Sciatic nerve (tissue), 2 donors: ENCODE measurements around the gene MRC1. TPM values are rescaled to one million over a fixed set of nuclear protein-coding genes. Genes with fewer than 3 reads are reported as not detected.
"Not testable (repeated sequence)": the region's sequence is repeated elsewhere in the genome, so short reads cannot be mapped to it uniquely, and the experiment has no call there.

Experiments used
- ATAC-seq: fragments of 200-7000 bp; cut with Tn5 transposase; one replicate; pipeline ENCODE4 v1.9.1; 2020; ENCODE audit warnings: mild to moderate bottlenecking, moderate library complexity
- DNase-seq: peaks from one replicate; pipeline ENCODE4 v3.0.0-alpha.2; 2020; ENCODE audit warnings: low spot score
- intact Hi-C: fragments of 100-400 bp; cut with DNase I; formaldehyde crosslinking; loops from one replicate; pipeline ENCODE4 v1.14.2; 2022
- microRNA-seq: library from miRNA; unstranded; fragments of <30 nt; microRNA quantifications from one replicate; pipeline ENCODE4 v1.2.0, GENCODE V29; 2020
- total RNA-seq: library from RNA; stranded (reverse); fragmentation: NEBNext Ultra II Directional; extraction: Animal tissue kit (Norgen Biotek cat#: 25700); gene quantifications from one replicate; pipeline ENCODE4 v1.2.1, GENCODE V29; 2021
- donor health status: DM: no; HTN: no; CAD: no.
- donor health status: DM: no; HTN: no; CAD: no.

MRC1 gene
- total RNA-seq, 1 donor from 2014 or later, result 35.8 TPM

DNA sequence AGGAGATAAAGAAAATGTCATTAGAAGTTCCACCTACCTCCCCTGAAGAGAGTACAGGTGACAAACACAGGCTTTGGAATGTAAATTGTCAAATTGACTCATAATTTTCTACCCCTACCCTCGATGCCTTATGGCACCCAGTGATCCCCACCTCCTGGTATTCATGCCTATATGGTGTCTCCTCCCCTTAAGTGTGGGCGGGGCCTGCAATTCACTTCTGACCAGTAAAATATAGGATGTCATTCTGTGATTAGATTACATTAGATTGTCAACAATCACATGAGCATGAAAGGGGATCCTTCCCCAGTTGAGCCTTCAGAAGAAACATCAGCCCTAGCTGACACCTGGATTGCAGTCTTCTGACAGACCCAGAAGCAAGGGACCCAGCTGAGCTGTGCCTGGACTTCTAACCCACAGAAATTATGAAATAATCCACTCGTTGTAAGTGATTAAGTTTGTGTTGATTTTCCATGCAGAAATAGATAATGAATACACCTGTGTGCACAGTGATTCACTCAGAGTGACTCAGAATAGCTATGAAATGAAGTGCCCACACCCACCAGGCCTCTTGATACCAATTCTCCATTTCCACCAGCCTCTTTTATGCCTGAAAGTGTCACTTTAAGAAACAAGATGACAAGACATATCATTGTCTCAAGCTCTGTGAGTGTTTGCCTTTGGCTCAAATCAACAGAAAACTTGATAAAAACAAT, 134.0 kb downstream of the MRC1 start:
- intact Hi-C loops, result no loop called here
- ATAC-seq (no peak), DNase-seq (no peak)

DNA sequence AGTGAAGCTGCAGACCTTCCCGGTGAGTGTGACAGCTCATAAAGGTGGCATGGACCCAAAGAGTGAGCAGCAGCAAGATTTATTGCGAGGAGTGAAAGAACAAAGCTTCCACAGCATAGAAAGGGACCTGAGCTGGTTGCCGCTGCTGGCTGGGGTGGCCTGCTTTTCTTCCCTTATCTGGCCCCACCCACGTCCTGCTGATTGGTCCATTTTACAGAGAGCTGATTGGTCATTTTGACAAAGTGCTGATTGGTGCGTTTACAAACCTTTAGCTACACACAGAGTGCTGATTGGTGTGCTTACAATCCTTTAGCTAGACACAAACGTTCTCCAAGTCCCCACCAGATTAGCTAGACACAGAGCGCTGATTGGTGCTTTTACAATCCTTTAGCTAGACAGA, 141.1 kb downstream of the MRC1 start:
- DNase-seq, ATAC-seq, intact Hi-C loops: not testable (repeated sequence)

DNA sequence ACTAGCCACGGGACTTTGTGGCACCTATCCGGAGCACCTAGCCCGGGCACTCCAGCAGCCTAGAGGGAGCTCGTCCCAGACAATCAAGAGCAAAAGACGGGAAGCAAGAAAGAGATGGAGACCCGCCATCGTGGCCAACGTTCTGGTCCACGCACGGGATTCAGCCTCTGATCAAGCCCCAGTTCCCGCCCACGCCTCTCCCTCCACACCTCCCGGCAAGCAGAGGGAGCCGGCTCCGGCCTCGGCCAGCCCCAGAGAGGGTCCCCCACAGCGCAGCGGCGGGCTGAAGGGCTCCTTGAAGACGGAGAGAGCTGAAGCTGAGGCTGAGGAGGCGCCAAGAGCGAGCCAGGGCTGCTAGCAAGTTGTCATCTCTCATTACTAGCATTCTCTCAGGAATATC, 141.6 kb downstream of the MRC1 start:
- ATAC-seq (no peak), DNase-seq (no peak)
- intact Hi-C loops, result no loop called here

DNA sequence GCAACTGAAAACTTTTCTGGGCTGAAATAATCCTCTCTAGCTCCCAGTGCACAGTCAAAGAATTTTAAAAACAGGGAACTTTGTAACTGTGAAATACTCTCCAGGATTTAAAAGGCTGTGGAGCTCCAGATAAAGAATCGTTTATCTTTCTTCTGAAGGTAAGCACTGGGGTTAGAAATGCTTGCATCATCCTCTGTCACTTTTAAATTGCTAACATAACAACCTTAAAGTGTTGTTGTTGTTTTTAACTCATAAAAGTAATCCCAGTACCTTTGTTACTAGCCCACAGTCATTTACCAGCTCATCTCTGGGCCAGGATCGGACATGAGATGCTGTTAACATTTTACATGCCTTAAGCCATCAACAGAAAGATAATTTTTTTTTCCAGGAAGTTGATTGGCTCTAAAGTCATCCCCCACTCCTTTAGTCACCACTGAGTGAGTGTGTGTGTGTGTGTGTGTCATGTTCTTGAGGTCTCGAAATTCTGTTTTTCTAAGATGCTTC, 142.8 kb downstream of the MRC1 start, which contains the start of gene SLC39A12:
Gene SLC39A12 (plus strand): TSS at position 51 of the 504 bp plus-strand sequence. CDS start 1,359 bp downstream, outside the sequence.
- intact Hi-C loops, result no loop called here
- ATAC-seq (no peak), DNase-seq (no peak)

DNA sequence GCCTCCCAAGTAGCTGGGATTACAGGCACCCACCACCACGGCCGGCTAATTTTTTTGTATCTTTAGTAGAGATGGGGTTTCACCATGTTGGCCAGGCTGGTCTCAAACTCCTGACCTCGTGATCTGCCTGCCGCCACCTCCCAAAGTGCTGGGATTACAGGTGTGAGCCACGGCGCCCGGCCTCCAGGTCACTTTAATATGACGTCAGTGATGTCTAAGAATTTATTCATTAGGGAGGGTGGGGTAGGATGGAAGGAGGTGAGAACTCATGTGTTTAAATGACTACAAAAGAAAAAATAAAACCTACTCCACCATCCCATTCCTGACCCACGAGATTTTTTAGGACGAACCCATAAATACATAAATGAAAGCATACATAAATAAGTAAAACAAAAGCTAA, 145.2 kb downstream of the MRC1 start:
- DNase-seq, ATAC-seq, intact Hi-C loops: not testable (repeated sequence)

DNA sequence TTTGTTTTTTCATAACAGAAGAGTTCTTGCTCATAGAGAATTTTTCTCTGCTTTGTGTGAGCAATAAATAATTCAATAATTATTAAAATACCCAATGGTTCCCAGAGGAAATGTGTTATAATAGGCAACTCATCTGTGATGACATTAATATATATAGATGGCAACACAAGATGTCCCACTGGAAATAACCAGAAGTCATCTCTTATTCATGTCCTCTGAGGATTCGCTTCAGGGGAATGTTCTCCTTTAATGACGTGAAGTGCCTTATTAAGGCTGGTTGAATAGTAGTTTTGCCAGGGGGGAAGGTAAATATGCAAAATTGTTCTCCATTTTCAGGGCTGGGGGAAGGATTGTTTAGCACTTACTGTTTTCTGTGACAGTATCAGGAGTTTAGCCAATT, 145.7 kb downstream of the MRC1 start:
- ATAC-seq (no peak), DNase-seq (no peak)
- intact Hi-C loops, result no loop called here

DNA sequence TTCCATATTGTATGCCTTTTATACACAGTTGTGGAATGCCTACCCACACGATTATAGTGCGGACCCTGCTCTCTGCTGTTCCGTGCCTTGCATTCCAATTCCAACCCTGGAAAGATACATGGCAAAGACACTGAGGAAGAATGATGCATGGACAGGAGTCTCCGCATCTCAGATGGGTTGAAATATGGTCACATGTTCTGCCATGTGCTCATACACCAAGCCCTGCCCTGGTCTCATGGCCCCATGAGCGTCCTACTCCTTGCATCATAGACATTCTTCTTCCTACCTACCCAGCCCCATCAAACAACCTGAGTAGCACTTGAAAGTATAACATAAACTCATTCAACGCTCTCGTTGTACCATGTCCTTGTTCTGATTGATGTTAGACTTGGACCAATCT, 148.9 kb downstream of the MRC1 start:
- DNase-seq (no peak), ATAC-seq (no peak)
- intact Hi-C loops, result no loop called here

DNA sequence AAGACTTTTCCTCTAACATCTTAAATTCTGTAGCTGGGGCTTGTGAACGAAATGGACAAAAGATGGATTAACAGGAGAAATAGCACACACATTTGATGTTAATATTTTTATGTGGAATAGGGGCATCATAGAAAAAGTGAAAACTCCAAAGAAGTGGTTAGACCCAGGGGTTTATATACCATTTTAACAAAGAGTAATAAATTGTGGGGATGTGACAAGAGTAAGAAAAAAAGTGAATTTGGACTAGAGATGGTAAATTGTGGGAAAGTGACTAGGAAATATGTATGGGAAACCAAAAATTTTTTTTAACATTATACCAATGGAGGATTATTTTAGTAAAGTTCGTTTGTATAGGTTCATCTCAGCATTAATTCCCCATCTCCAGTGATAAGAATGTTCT, 150.7 kb downstream of the MRC1 start:
- intact Hi-C loops, result no loop called here
- ATAC-seq (no peak), DNase-seq (no peak)

Small RNAs within 50 kb of the gene (microRNA-seq; reads per million reads assigned to microRNA genes)
- 52.5 reads per million, percentile 49 among the genes with 10 or more reads in this experiment for gene MIR511

Other genes starting within 250 kb of the MRC1 start
- 3.0 TPM for gene HACD1, start 192.0 kb upstream of the MRC1 start, total RNA-seq
- 25.1 TPM for gene STAM, start 165.2 kb upstream of the MRC1 start, total RNA-seq
- gene TMEM236, start 57.1 kb upstream of the MRC1 start, total RNA-seq, result 0.49 TPM
- gene SLC39A12, start 142.6 kb downstream of the MRC1 start, total RNA-seq, result not detected